Left lung (tissue), 10 donors: ENCODE results near the gene RSAD2. TPM values are rescaled to one million over a fixed set of nuclear protein-coding genes. Genes with fewer than 3 reads are reported as not detected.

Experiments
- ATAC-seq: fragments of 200-7000 bp; cut with Tn5 transposase; one replicate; pipeline ENCODE4 v1.9.1; 2020; ENCODE audit warnings: moderate library complexity
- DNase-seq, 4 donors: peaks; one replicate each; pipeline ENCODE4 v3.0.0-alpha.2; 2013 to 2020
- H3K27ac ChIP-seq, 2 donors: fragments of 200-600 bp; sonication (generic) in 1 of 2; one replicate each; pipeline versions ENCODE4 v1.5.0 to v1.8.0; 2020 to 2021
- H3K27me3 ChIP-seq, 2 donors: fragments of 200-600 bp; sonication (generic) in 1 of 2; one replicate each; pipeline versions ENCODE4 v1.5.0 to v1.8.0; 2020 to 2021
- H3K36me3 ChIP-seq, 2 donors: fragments of 200-600 bp; sonication (generic) in 1 of 2; one replicate each; pipeline versions ENCODE4 v1.5.0 to v1.8.0; 2020 to 2021
- H3K4me1 ChIP-seq, 2 donors: fragments of 200-600 bp; one replicate each; pipeline ENCODE4 v1.8.0; 2021
- H3K4me3 ChIP-seq, 2 donors: fragments of 200-600 bp; sonication (generic) in 1 of 2; one replicate each; pipeline versions ENCODE4 v1.5.0 to v1.8.0; 2020 to 2021; ENCODE audit warnings: mild to moderate bottlenecking in 1 of 2
- H3K9me3 ChIP-seq, 2 donors: fragments of 200-600 bp; sonication (generic) in 1 of 2; one replicate each; pipeline versions ENCODE4 v1.5.0 to v1.8.0; 2020 to 2021
- intact Hi-C, 2 donors: fragments of 100-400 bp; cut with DNase I; formaldehyde crosslinking; loops; one replicate each; pipeline versions ENCODE4 v1.11.2 to v1.14.2; 2022
- polyA plus RNA-seq, 6 donors: library from polyadenylated mRNA; unstranded; fragments of 120-200 nt; gene quantifications; one replicate each; pipeline ENCODE4 v1.2.1, GENCODE V29; 2013; ENCODE audit not compliant: insufficient read length in 6 of 6
- total RNA-seq, 2 donors: library from RNA; stranded (reverse); fragmentation: NEBNext Ultra II Directional; extraction: Animal tissue kit (Norgen Biotek cat#: 25700); gene quantifications; one replicate each; pipeline ENCODE4 v1.2.1, GENCODE V29; 2021
- TF ChIP-seq, protein P1 (sequence below), 2 donors: fragments of 200-600 bp; sonication (generic) in 1 of 2; IDR thresholded peaks; one replicate each; pipeline versions ENCODE4 v1.5.0 to v1.8.0; 2021; ENCODE audit warnings: antibody characterized with exemption in 2 of 2
- donor health status: DM: no; HTN: yes; CAD: no.
- donor health status: DM: no; HTN: no; CAD: no.

Gene RSAD2
- total and polyA plus RNA-seq, 8 donors = 3.5 to 23.1 (median 4.8) TPM

- DNase-seq (no peak), ATAC-seq (no peak)
- Histone ChIP-seq H3K9me3 (no peaks in the 10 kb centered on the region), H3K36me3 (no peaks in the 10 kb centered on the region), H3K4me3 (no peak overlapping the region), H3K27ac (no peak overlapping the region), H3K4me1 (peaks cover 0 to 22% of the 10 kb centered on the region in 2 donors), H3K27me3 (no peaks in the 10 kb centered on the region)
- TF ChIP-seq, protein P1, sequence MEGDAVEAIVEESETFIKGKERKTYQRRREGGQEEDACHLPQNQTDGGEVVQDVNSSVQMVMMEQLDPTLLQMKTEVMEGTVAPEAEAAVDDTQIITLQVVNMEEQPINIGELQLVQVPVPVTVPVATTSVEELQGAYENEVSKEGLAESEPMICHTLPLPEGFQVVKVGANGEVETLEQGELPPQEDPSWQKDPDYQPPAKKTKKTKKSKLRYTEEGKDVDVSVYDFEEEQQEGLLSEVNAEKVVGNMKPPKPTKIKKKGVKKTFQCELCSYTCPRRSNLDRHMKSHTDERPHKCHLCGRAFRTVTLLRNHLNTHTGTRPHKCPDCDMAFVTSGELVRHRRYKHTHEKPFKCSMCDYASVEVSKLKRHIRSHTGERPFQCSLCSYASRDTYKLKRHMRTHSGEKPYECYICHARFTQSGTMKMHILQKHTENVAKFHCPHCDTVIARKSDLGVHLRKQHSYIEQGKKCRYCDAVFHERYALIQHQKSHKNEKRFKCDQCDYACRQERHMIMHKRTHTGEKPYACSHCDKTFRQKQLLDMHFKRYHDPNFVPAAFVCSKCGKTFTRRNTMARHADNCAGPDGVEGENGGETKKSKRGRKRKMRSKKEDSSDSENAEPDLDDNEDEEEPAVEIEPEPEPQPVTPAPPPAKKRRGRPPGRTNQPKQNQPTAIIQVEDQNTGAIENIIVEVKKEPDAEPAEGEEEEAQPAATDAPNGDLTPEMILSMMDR (IDR thresholded peaks at IDR 0.05) = no peak
- intact Hi-C loops = no loop called here
Measured at GRCh38 chr2:6937157-6937556, 59.6 kb downstream of the RSAD2 start.

DNA sequence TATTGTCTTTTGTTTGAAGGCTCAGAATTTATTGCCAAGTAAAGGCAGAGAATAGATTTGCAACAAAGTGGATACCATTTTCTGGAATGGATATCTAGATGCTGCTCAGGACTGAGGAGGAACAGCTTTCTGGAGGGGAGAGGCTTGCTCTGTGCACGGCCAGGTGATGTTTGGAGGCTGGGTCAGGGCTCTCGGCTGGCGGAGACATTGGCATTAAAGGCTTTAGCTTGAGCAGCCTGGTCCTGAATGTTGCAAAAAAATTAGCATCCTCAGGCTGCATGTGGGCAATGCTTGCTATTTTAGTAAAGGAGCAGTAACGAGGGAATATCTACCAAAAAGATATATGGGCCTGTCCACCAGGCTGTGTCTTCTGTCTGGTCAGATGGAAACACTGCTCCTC, 60.0 kb downstream of the RSAD2 start:
- Histone ChIP-seq H3K4me3 (no peak overlapping the region), H3K4me1 (peaks cover 0 to 22% of the 10 kb centered on the region in 2 donors), H3K9me3 (no peaks in the 10 kb centered on the region), H3K27ac (no peak overlapping the region), H3K27me3 (no peaks in the 10 kb centered on the region), H3K36me3 (no peaks in the 10 kb centered on the region)
- TF ChIP-seq, protein P1 (IDR thresholded peaks at IDR 0.05) = no peak
- intact Hi-C loops = no loop called here
- ATAC-seq (no peak), DNase-seq (no peak)

- TF ChIP-seq, protein P1 (IDR thresholded peaks at IDR 0.05) = no peak
- ATAC-seq = no peak
Measured at GRCh38 chr2:6939071-6939470, 61.5 kb downstream of the RSAD2 start.

DNA sequence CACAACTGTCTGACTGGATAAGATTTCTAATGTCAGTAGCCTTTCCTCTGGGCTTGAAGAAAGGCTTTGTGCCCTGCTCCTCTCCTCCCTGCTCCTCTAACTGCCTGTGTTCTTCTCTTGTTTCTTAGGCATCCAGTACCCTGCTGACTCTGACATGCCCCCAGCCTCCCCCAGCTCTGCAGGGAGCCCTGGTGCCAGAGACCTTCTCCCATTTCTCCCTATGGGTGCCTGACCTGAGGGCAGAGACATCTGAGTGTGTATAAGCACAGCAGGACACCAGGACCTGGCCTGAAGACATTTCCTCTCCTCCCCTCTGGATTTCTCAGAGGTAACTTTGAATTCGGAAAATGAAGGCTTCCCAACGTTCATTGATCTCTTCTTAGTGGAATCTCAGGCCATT, 63.2 kb downstream of the RSAD2 start:
- no peaks in the 10 kb centered on the region for H3K36me3 ChIP-seq
- no peak for ATAC-seq
- no peak overlapping the region for H3K4me3 ChIP-seq
- H3K27me3 ChIP-seq = no peaks in the 10 kb centered on the region
- DNase-seq = no peak
- TF ChIP-seq, protein P1 (IDR thresholded peaks at IDR 0.05) = no peak
- H3K27ac ChIP-seq = peak overlapping the region in 1 of 2 donors; percentile 33
- intact Hi-C loops = no loop called here
- peaks cover 0 to 17% of the 10 kb centered on the region in 2 donors for H3K4me1 ChIP-seq
- H3K9me3 ChIP-seq = no peaks in the 10 kb centered on the region

More at GRCh38 chr2:6939071-6939470, 61.5 kb downstream of the RSAD2 start:
- Histone ChIP-seq H3K27me3 (no peaks in the 10 kb centered on the region), H3K27ac (no peak overlapping the region), H3K4me1 (peaks cover 0 to 22% of the 10 kb centered on the region in 2 donors), H3K9me3 (no peaks in the 10 kb centered on the region), H3K36me3 (no peaks in the 10 kb centered on the region), H3K4me3 (no peak overlapping the region)
- intact Hi-C loops = no loop called here
- DNase-seq = no peak

GRCh38 chr2:6941299-6942046, 63.9 kb downstream of the RSAD2 start:
- no peak for DNase-seq
- ATAC-seq = no peak
- Histone ChIP-seq H3K27me3 (no peaks in the 10 kb centered on the region), H3K4me3 (no peak overlapping the region), H3K4me1 (peaks cover 0 to 17% of the 10 kb centered on the region in 2 donors), H3K27ac (peak overlapping the region in 1 of 2 donors; percentile 33), H3K36me3 (no peaks in the 10 kb centered on the region), H3K9me3 (no peaks in the 10 kb centered on the region)
- intact Hi-C loops = no loop called here
- TF ChIP-seq, protein P1 (IDR thresholded peaks at IDR 0.05) = no peak
